GM12872 (cell line): Measurements from ENCODE around the gene CHAC1.

ENCODE experiments used
- TF ChIP-seq, protein P1 (sequence below): IDR thresholded peaks from 3 replicates; pipeline ENCODE4 v1.5.1; 2011; ENCODE audit warnings: low read depth, mild to moderate bottlenecking, low read length, moderate library complexity; ENCODE audit not compliant: insufficient read depth

Gene CHAC1

DNA sequence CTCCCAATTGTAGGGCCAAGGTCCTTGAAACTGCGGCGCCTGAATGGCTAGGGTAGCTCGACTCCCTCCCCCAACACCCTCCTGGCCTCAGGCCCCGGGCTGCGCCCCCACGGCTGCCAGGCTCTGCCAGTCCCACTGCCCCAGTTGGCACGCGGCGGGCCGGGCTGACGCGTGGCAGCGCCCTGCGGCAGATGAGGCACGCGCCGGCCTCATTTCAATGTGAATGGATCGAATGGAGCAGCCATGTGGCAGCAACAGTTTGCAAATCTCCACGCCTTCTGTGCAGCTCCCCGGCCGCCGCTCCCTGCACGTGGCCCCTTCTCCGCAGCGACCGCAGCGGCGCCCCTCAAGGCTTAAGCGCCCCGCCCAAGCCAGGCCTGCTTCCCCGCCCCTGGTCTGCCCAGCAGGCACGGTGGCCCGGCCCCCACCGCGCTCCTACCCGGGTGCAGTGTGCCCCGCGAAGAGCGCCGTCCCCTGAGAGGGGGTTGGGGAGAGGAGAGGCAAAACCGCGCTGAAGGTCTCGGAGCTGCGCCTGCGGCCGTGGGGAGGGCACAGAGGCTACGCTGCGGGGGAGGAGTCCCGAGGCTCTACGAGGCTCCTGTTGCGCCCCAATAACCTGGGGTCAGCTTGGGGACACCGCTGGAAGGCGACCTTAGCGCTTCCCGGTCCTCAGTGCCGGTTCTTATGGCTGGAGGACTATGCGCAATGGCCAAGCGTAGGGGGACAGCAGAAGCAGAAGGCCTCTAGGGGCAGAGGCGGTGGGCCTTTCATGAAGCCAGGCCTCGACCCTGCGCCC is 27.2 kb upstream of the CHAC1 start:
- TF ChIP-seq, protein P1, sequence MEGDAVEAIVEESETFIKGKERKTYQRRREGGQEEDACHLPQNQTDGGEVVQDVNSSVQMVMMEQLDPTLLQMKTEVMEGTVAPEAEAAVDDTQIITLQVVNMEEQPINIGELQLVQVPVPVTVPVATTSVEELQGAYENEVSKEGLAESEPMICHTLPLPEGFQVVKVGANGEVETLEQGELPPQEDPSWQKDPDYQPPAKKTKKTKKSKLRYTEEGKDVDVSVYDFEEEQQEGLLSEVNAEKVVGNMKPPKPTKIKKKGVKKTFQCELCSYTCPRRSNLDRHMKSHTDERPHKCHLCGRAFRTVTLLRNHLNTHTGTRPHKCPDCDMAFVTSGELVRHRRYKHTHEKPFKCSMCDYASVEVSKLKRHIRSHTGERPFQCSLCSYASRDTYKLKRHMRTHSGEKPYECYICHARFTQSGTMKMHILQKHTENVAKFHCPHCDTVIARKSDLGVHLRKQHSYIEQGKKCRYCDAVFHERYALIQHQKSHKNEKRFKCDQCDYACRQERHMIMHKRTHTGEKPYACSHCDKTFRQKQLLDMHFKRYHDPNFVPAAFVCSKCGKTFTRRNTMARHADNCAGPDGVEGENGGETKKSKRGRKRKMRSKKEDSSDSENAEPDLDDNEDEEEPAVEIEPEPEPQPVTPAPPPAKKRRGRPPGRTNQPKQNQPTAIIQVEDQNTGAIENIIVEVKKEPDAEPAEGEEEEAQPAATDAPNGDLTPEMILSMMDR, result no peak

DNA sequence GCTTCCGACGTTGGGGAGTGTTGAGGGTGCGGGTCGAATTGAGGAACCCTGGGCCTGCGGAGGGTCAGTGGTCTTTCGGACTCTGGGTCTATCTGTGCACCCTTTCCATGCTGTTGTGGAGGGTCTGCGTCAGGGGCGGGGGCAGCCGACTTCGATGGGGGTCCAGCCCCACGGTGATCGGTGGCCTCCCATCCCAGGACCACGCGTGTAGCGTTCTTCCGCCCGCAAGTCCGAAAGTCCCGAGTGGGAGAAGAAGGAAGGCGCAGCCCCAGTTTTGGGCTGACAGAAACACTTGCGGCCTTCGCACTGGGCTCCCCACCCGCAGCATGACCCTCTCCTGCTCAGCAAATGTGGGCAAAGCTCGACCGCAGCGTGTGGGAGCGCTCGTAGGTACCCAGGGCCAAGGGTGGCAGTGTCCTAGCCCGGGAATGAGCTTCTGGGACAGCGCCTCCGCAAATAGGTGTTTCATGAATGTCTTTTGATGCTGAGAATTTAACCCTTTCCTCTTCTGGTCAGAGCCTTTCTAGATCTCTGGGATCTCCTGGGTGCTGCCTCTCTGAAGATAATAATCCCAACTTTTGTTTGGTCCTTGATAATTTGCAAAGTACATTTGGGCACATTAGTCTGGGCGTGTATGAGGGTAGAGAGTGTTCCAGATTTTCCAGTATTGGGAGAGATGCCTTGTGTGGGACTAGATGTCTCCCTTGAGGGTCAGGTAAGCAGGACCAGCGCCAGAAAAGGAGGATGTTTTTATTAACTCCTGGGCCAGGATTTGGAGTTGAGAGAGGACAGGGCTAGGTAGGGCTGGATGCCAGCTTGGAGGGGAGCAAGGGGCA is 26.4 kb upstream of the CHAC1 start:
- TF ChIP-seq, protein P1, result no peak

DNA sequence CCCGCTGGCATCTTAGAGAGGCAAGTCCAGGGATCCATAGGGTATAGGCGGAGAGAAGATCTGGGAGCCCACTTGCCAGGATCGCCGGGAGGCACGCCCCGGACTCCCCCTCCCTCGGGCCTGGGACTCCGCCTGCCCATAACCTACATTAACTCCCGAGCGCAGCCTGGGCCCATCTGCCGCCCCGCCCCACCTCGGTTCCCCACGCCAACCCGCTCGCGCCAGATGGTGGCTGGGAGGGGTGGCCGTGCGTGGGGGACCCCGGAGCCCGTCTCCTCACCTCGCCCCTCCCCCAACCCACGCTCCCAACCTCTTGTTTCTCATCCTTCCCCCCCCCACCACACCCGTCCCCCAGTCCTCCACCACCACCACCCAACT is 25.8 kb upstream of the CHAC1 start:
- TF ChIP-seq, protein P1, result no peak

DNA sequence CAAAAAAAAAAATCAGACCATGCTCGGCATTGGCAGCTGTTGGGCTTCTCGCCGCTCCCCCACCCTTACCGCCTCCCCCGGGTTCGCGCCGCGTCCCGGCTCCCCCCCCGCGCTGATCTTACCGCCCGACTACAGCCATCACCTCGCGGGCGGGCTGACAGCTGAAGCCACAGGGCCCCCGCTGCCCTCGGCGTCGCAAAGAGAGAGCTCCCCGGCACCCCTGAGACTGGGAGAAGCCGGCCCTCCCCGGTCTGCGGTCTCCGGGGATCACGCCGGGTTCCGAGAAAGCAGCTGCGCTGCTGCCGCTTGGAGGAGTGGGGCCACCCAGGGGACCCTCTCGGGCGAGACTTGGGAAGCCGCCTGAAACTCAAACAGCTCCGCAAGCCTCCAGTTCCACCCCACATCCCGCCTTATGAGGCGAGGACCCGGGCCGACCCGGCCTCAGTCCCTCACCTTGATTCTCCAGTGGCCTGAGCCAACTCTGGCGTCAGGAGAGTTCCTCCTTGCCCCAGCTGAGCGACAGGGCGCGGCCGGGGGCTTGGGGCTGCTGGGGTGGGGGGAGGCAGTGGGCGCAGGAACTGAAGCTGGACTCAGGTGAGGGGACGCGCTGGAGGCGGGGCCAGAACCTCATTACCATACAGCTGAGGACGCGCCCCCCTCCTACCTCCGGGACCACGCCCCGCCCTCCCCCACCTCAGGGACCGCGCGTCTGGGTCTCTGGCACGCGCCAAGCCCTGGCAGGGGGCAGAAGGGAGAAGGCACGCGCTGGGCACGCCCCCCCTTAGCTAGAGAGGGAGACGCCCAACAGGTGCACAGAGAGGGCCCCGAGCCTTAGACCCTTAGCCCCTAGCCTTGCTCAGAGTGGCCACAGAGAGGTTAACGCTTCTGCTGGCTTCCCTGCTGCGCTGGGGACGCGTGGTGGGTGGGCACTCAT is 25.1 kb upstream of the CHAC1 start:
- TF ChIP-seq, protein P1, result no peak

DNA sequence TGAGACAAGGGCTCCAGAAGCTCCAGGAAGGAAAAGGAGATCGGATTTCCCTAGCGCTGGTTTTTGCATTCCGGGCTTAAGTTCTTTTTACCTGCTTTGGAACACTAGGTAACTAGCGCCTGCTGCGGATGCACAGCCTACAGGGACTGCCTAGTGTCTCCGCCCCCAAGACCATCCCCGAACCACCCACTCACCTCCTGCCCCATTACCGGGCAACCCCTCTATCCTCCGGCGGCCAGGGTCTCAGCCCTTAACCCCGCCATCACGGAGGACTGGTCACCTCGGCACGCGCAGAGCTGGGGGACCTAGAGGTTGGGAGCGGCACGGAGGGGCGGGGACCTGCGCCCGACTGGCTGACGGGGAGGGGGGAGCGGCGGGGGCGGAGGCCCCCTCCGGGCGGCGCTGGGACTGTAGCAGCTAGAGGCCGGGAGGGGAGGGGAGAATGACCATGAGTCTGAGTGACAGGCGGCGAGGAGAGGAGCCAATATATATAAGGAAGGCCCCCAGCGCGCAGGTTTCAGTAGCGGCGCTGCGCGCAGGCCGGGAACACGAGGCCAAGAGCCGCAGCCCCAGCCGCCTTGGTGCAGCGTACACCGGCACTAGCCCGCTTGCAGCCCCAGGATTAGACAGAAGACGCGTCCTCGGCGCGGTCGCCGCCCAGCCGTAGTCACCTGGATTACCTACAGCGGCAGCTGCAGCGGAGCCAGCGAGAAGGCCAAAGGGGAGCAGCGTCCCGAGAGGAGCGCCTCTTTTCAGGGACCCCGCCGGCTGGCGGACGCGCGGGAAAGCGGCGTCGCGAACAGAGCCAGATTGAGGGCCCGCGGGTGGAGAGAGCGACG is 24.2 kb upstream of the CHAC1 start, which contains the start of gene DLL4:
TSS of gene DLL4 (plus strand) at position 520 of the 839 bp plus-strand sequence. CDS start 329 bp downstream, outside the sequence.
- TF ChIP-seq, protein P1, result no peak

DNA sequence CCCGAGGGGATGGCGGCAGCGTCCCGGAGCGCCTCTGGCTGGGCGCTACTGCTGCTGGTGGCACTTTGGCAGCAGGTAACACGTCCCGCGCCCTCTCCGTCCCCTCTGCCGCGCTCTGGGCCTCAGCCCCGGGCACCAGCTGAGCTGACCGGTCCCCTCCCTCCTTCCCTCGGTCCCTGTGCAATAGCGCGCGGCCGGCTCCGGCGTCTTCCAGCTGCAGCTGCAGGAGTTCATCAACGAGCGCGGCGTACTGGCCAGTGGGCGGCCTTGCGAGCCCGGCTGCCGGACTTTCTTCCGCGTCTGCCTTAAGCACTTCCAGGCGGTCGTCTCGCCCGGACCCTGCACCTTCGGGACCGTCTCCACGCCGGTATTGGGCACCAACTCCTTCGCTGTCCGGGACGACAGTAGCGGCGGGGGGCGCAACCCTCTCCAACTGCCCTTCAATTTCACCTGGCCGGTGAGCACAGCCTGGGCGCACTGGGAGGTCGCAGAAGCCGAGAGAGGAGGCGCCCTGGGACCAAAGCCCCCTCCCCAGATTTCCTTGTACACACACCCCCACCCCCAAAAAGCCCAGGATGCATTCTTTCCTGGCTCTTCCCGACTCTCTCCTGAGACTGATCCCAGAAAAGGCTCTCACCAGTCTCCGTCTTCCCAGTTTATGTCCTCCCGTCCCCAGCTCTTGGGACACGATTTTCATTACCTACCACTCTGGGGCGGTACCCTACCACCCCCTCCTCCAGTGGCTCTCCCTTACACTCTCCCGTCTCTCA is 23.4 kb upstream of the CHAC1 start:
- TF ChIP-seq, protein P1, result no peak
